SU-DHL-6 (cell line): ENCODE results near the gene PRMT5.

ENCODE experiments used
- EZH2phosphoT487 ChIP-seq: fragments of 200-600 bp; sonication (generic), shearing (Covaris generic); conservative IDR thresholded peaks from 2 replicates; pipeline ENCODE4 v1.6.1; 2018; ENCODE audit warnings: mild to moderate bottlenecking, antibody characterized with exemption, low read length, moderate library complexity, mixed read lengths
- TF ChIP-seq, protein P1 (sequence below): fragments of 200-600 bp; sonication (generic); IDR thresholded peaks from one replicate; pipeline ENCODE4 v1.5.1; 2017; ENCODE audit warnings: antibody characterized with exemption, mild to moderate bottlenecking, low read length, moderate library complexity; ENCODE audit not compliant: insufficient read depth, poor library complexity, severe bottlenecking

DNA sequence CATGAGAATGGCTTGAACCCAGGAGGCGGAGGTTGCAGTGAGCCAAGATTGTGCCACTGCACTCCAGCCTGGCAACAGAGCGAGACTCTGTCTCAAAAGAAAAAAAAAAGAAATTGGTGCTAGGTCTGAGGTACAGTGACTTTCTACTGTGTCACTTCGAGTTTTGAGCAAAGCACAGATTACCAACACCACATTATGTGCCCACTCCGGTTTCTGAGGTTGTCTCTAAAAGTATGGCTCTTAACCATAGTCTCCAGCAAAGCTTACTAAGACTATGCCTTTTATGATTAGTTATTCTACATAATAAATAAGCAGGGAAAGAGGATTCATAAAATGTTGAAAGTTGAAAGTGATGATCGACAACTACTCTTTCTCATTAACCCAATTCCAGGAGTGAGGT is 18.3 kb downstream of the PRMT5 start:
- TF ChIP-seq, protein P1, sequence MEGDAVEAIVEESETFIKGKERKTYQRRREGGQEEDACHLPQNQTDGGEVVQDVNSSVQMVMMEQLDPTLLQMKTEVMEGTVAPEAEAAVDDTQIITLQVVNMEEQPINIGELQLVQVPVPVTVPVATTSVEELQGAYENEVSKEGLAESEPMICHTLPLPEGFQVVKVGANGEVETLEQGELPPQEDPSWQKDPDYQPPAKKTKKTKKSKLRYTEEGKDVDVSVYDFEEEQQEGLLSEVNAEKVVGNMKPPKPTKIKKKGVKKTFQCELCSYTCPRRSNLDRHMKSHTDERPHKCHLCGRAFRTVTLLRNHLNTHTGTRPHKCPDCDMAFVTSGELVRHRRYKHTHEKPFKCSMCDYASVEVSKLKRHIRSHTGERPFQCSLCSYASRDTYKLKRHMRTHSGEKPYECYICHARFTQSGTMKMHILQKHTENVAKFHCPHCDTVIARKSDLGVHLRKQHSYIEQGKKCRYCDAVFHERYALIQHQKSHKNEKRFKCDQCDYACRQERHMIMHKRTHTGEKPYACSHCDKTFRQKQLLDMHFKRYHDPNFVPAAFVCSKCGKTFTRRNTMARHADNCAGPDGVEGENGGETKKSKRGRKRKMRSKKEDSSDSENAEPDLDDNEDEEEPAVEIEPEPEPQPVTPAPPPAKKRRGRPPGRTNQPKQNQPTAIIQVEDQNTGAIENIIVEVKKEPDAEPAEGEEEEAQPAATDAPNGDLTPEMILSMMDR: no peak
- no peak for TF ChIP-seq EZH2phosphoT487
